ENCODE measurements around the gene PARVA. TPM values are rescaled to one million over a fixed set of nuclear protein-coding genes. Genes with fewer than 3 reads are reported as not detected.

PARVA gene
- total RNA-seq, 1 experiment from 2014 or later: 13.9 TPM

- DNase-seq (ENCODE audit: low spot score): no peak
These were observed 149.4 kb downstream of the PARVA start for GRCh38 chr11:12526789-12527188.

GRCh38 chr11:12528487-12528886 lies 151.1 kb downstream of the PARVA start:
- DNase-seq (ENCODE audit: low spot score): no peak

- DNase-seq (ENCODE audit: low spot score): no peak
These were observed 151.7 kb downstream of the PARVA start for GRCh38 chr11:12529041-12529440.

- DNase-seq (ENCODE audit: low spot score): no peak
These were observed 152.4 kb downstream of the PARVA start for GRCh38 chr11:12529793-12530192.

GRCh38 chr11:12531020-12531419 lies 153.6 kb downstream of the PARVA start:
- no peak for DNase-seq (ENCODE audit: low spot score)

GRCh38 chr11:12531681-12532080 lies 154.3 kb downstream of the PARVA start:
- DNase-seq (ENCODE audit: low spot score): no peak

- DNase-seq (ENCODE audit: low spot score): no peak
These were observed 155.2 kb downstream of the PARVA start for GRCh38 chr11:12532580-12532979.

GRCh38 chr11:12534549-12534948 lies 157.2 kb downstream of the PARVA start:
- no peak for DNase-seq (ENCODE audit: low spot score)

GRCh38 chr11:12535321-12535720 lies 157.9 kb downstream of the PARVA start:
- no peak for DNase-seq (ENCODE audit: low spot score)

GRCh38 chr11:12536566-12536965 lies 159.2 kb downstream of the PARVA start:
- no peak for DNase-seq (ENCODE audit: low spot score)

- DNase-seq (ENCODE audit: low spot score): no peak
These were observed 160.5 kb downstream of the PARVA start for GRCh38 chr11:12537778-12538401.

GRCh38 chr11:12538889-12539421 lies 161.6 kb downstream of the PARVA start:
- no peak for DNase-seq (ENCODE audit: low spot score)

- no peak for DNase-seq (ENCODE audit: low spot score)
These were observed 162.2 kb downstream of the PARVA start for GRCh38 chr11:12539572-12539971.

- DNase-seq (ENCODE audit: low spot score): no peak
These were observed 162.8 kb downstream of the PARVA start for GRCh38 chr11:12540075-12540680.

GRCh38 chr11:12540913-12541582 lies 163.7 kb downstream of the PARVA start:
- DNase-seq (ENCODE audit: low spot score): no peak

GRCh38 chr11:12541583-12542151 lies 164.3 kb downstream of the PARVA start:
- DNase-seq (ENCODE audit: low spot score): no peak

GRCh38 chr11:12542186-12542935 lies 165.0 kb downstream of the PARVA start:
- DNase-seq (ENCODE audit: low spot score): no peak

GRCh38 chr11:12543596-12544415 lies 166.4 kb downstream of the PARVA start:
- peak; percentile 25 for DNase-seq (ENCODE audit: low spot score)

GRCh38 chr11:12544986-12545775 lies 167.8 kb downstream of the PARVA start:
- no peak for DNase-seq (ENCODE audit: low spot score)

GRCh38 chr11:12546122-12546521 lies 168.8 kb downstream of the PARVA start:
- DNase-seq (ENCODE audit: low spot score): no peak
